ENCODE measurements around the gene USP48.

Gene USP48

GRCh38 chr1:21823206-21823979 lies 40.4 kb upstream of the USP48 start:
- H3K27ac ChIP-seq = no peak overlapping the region
- no peak for DNase-seq (ENCODE audit: low spot score)
- POLR2A ChIA-PET (ENCODE audit: low non-redundant PET) = no interaction called here
- TF ChIP-seq CTCF (conservative IDR thresholded peaks at IDR 0.05; ENCODE audit: low read depth) = no peak
- CTCF ChIA-PET = interaction anchor here (0.6 kb wide), 1 partner anchor 39 kb away, joined by 5 read pairs; no protein-coding TSS in a partner anchor

DNA sequence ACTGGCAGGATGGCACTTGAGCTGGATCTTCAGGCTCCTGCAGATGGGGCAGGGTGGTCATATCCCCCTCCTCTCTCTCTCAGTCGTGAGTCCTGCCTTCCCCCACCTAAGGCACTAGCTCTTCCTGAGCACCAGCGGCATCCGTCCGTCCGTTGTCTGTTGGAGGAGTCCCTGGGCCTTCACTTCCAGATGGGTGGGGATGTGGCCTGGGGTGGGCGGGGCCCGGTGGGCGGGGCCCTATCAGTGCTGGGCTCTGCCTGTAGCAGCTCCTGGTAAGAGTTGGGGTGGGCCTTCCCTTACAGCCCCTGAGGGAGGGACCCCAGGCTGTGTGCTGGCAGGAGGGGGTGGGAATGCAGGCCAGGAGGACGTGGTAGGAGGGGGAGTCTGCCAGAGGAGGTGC lies 39.4 kb upstream of the USP48 start:
- TF ChIP-seq CTCF (conservative IDR thresholded peaks at IDR 0.05; ENCODE audit: low read depth) = no peak
- ChIA-PET POLR2A (ENCODE audit: low non-redundant PET) (no interaction called here), CTCF (no interaction called here)
- DNase-seq (ENCODE audit: low spot score) = peak; percentile 27
- peak overlapping the region; percentile 43; the same call in 1 of the 2 replicates for H3K27ac ChIP-seq

DNA sequence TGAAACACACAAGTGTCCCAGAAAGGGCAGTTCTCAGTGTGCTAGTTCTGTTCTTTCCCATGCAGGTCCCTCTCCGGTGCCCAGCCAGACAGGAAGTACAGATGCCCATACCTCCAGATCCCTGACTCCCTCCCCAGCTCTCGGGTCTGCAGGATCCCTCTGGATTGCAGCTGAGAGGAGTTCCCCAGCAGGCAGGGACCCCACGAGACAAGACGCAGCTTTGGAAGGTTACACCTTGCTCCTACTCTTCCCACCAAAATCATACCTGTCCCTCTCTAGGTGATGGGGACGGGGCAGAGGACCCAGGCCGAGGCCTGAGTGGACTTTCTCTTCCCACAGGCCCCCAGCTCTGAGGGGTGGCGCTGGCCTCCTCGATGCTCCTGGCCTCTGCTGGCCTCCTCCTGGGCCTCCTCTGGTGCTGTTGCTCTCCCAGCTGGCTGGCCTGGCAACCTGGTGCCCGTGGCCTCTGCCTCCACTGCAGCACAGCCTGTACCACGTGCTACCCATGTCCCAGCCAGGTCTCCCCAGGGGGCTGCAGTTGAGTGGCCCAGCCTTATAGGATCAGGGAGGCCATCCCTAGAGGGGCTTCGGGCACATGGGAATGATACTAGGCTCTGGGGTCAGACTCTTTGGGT lies 38.6 kb upstream of the USP48 start:
- CTCF ChIA-PET = no interaction called here
- POLR2A ChIA-PET (ENCODE audit: low non-redundant PET) = no interaction called here
- DNase-seq (ENCODE audit: low spot score) = no peak
- no peak for TF ChIP-seq CTCF (conservative IDR thresholded peaks at IDR 0.05; ENCODE audit: low read depth)
- peak overlapping the region; percentile 43 for H3K27ac ChIP-seq

DNA sequence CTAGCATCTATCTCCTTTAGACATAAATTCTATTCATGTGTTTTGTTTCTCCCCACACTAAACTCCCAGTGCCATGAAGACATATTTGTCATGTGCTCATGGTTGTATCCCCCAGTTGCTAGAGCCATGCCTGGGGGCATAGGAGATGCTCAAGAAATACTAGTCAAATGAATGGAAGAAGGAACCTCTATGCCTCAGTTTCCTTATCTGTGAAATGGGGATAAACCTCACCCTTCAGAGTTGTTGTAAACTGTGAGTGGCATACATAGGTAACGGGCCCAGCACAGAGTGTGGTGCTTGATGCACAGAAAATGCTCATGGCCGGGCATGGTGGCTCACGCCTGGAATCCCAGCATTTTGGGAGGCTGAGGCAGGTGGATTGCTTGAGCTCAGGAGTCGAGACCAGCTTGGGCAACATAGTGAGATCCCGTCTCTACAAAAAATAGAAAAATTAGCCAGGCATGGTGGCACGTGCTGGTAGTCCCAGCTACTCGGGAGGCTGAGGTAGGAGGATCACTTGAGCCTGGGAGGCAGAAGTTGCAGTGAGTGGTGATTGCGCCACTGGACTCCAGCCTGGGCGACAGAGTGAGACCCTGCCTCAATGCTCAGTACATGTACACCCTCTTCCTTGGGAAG lies 37.8 kb upstream of the USP48 start:
- TF ChIP-seq CTCF (conservative IDR thresholded peaks at IDR 0.05; ENCODE audit: low read depth) = no peak
- ChIA-PET POLR2A (ENCODE audit: low non-redundant PET) (no interaction called here), CTCF (no interaction called here)
- no peak for DNase-seq (ENCODE audit: low spot score)
- H3K27ac ChIP-seq = peak overlapping the region; percentile 43

- ChIA-PET CTCF (no interaction called here), POLR2A (ENCODE audit: low non-redundant PET) (no interaction called here)
- TF ChIP-seq CTCF (conservative IDR thresholded peaks at IDR 0.05; ENCODE audit: low read depth) = no peak
- peak; percentile 88 for DNase-seq (ENCODE audit: low spot score)
- H3K27ac ChIP-seq = no peak overlapping the region
These were observed 35.7 kb upstream of the USP48 start for GRCh38 chr1:21818656-21819055.

GRCh38 chr1:21816602-21817302 lies 33.8 kb upstream of the USP48 start:
- ChIA-PET POLR2A (ENCODE audit: low non-redundant PET) (interaction anchor here (0.5 kb wide), 1 partner anchor 11 kb away, joined by 3 read pairs; no protein-coding TSS in a partner anchor), CTCF (no interaction called here)
- DNase-seq (ENCODE audit: low spot score) = peak; percentile 46
- H3K27ac ChIP-seq = no peak overlapping the region
- no peak for TF ChIP-seq CTCF (conservative IDR thresholded peaks at IDR 0.05; ENCODE audit: low read depth)
